Femur (tissue), 1 donor: ENCODE measurements around the gene NHS.
"Not testable (repeated sequence)": the region's sequence is repeated elsewhere in the genome, so short reads cannot be mapped to it uniquely, and the experiment has no call there.

Experiments used
- DNase-seq: peaks from one replicate; pipeline ENCODE4 v3.0.0-alpha.2; 2017

The NHS gene

DNA sequence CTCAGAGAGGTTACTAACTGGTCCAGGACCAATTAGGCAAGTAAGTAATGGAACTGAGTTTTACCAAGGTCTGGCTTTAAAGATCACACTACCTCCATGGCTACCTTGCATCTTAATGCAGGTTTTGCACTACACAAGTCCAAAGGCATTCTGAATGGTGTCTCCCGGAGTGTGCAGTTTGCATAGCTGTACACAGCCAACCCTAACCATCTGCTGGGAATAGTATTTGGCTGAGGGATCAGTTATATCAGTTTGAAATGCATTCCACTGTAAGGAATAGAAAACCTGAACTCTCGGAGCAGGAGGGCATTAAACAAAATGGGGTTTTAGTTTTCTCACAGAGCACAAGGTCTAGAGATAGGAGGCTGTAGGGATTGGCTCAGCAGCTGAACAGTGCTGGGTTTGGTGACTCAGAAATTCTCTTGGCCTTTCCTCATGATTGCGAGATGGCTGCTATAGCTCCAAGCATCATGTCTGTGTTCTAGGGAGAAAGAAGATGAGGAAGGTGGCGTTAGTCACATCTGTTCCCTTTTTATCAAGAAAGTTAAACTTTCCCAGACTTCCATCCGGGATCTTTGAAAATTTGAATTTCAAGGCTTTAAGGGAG, 177.1 kb downstream of the NHS start:
- DNase-seq, result no peak

DNA sequence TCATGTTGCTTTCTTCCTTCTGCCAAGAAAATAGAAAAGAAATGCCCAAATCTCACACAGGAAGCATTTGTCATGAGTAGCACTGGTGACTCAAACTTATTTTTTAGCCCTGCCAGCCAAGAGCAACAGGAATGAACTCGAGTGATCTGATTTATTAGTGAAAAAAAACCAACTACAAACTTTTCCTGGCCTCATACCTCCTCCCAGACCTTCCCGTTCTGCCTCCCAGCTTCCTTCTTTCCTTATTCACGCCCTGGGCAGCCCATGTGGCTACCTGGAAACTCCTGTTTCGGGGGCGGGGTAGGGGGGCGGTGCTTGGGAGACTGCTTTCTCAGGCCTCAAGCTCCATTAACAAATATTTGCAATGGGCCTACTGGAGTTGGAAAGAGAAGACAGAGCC, 178.5 kb downstream of the NHS start:
- no peak for DNase-seq

DNA sequence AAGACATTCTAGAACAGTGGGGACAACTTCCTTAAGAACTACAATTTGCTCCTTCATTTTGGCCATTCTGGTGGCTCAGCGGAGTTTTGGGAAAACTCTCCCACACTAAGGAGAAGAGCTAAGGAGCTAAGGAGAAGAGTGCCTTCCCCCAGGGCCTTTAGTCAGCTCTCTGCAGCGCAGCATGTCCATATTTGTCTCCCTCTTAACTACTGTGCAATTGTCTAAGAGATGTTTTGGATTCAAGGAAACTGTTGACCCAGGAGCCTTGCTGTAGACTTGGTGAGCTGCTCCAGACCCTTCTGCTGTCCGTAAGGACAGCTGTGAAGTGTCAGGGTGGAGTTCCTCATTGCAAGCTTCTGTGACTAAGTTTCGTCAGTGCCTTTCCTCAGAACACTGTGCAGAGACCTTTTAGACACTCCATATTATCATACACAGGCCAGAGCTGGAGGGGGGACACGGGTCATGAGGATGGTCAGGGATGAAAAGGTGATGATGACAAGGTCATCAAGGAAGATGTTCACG, 179.0 kb downstream of the NHS start:
- no peak for DNase-seq

DNA sequence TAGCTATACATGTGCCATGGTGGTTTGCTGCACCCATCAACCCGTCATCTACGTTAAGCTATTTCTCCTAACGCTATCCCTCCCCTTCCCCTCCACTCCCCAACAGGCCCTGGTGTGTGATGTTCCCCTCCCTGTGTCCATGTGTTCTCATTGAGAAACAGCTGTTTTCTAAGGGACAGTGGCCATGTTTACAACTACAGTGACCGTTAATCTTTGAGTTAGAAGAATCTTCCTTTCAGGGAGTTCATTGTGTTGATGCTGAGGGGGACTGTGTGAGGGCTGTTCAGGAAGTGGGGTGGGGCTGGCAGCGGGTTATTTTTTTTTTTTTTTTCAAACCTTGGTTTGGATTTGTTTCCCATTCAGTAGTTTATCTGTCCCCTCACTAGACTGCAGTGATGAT, 179.9 kb downstream of the NHS start:
- DNase-seq, result no peak

DNA sequence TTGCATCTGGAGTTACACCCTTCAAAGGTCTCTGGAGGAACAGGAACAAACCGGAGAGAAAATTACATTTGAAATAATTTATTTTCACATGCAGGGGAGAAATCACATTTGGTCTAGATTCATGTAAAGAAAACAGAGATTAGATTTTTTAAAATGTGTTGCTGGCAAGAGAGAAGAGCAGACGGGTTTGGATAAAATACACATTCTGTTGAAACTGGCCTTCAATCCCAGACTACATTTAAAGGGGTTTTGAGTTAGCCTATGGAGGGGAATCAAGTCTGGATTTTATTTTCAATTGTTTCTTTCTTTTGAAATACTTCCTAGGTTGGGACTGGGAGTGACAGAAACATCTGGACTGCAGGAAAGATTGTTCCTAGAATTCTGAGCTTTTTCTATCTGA, 180.8 kb downstream of the NHS start:
- DNase-seq, result no peak

DNA sequence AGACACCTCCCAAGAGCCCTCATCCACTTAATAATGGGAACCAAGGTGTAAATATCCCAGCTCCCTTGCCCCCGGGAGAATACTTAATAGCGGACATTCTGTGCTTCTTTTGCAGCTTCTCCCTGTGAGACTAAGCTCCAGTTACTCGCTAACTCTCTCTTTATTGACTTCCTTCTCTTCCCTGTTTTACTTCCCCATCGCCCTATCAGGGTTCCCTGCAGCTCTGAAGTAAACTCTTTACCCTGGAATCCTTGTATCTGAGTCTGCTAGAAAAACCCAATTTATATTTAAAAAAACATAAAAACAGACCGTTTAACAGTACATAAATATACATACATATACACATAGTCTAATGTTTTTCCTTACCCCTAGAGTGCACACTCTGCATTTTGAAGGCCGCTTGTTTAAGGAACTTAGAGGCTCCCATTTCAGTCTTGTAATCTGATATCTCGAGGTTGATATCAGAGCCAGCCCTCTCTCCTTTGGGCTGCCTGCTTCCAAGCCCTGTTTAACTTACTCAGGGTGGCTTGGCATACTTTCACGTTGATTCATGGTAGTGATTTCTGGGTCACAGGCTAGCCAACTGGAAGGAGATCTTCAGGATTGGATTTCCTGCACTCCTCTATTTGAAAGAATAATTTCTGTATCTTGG, 184.9 kb downstream of the NHS start:
- DNase-seq, result no peak

DNA sequence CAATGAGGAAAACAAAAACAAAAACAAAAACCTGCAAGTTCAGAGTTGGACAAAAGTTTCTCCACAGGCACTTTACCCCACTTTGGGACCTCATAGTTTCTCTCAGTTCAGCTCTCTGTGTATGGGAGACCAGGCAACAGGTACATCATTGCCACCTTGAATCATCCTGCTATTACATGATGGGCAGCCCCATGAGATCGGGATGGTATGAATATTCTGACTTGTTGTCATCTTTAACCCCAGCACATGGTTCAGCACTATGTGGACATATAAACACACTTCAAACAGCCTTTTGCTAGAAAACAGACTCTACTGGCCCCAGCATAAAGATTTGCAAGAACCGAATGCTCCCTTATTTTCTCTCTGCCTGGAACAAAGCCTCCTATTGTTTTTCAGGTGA, 185.4 kb downstream of the NHS start:
- no peak for DNase-seq

DNA sequence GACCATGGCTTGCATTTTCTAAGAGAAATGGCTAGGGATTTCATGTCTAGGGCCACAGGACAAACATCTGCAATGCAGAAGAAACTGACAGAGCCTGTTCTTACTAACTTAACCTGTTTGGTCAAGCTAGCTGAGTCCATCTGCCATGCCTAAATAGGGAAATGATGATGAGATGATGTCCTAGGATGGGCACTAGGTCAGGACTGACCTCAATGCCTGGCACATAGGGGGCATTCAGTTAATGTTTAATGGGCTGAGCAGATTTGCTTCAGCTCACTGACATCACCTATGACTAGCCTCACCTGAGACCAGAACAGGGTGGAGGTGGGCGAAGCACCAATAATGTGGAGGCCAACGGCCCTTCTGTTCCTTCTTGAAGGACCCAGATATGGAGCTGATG, 188.1 kb downstream of the NHS start:
- DNase-seq, result no peak

DNA sequence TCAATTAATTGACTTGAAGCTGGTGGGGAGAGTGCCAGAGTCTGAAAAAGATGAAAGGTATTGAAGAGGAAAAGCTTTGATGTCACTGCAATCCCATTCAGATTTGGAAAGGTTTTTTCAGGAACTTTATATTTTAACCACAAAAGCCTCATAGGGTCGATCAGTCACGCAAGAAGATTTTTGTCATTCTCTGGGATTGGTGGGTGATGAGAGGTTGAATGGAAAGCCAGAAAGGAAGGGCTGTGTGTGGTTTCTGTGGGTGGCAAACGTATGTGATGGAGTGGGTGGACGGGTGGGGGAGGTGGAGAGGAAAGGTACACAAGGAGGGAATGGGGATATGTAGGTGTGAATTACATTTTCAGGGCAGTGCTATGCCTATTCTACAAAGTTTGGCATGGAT, 188.5 kb downstream of the NHS start:
- no peak for DNase-seq

DNA sequence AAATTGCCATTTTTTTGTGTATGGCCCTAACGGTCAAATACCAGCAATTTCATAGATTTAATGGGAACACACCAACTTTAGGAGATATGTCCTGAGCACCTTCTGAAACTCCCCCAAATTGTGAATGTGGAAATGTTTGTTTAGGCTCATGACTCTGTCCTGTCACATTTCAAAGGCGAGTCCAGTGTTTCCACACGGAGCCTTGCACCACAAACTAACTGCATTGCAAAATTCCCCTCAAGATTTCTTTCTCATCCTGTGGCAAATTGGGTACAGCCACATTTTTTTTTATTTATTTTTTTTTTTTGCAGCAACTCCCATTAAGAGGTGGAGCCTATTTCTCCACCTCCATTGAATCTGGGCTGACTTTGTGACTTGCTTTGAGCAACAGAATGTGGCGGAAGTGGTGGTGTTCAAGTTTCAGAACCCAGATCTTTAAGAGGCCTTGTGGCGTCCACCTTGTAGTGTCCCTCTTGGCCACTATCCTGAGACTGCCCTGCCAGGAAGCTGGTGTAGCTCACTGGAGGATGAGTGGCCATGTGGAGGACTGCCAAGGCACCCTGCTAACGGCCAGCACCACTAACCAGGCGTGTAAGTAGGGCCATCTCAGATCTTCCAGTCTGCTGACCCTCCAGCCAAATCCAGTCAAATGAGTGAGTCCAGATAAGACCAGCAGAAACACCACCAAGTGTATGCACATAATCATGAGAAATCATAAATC, 189.8 kb downstream of the NHS start:
- no peak for DNase-seq

DNA sequence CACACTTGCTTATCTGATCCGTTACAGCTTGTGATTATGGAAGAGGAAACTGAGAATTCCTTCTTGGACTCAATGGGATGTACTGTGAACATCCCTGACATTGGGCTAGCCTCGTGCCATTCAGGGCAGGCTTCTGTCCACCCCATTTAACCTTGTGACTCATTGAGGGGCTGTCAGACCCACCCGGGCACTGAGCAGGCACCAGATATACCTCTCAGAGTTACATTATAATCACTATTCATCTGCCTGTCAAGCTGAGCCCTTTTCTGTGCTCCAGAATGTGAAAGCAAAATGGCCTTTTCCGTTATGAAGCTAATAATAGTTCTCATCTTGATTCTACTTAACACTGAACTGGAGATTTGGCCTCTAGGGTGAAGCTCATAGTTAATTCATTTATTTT, 191.7 kb downstream of the NHS start:
- no peak for DNase-seq

DNA sequence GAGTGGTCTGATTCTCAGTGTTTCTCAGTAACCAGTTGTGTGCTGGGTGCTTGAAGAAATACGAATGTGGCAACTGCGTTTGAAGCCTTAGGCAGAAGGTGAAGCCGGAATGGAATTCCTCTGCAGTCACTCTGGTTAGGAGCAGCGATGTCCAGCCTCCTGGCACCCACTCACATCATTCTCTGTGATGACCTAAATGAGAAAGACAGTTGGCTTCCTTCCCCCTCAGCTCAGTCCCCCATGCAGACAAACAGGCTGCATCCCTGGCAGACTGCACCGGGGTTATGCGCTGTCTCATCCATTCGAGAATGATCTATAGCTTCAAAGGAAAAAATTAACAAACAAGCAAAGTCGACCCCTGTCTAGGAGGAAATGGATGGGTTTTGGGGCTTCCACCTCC, 192.2 kb downstream of the NHS start:
- no peak for DNase-seq

DNA sequence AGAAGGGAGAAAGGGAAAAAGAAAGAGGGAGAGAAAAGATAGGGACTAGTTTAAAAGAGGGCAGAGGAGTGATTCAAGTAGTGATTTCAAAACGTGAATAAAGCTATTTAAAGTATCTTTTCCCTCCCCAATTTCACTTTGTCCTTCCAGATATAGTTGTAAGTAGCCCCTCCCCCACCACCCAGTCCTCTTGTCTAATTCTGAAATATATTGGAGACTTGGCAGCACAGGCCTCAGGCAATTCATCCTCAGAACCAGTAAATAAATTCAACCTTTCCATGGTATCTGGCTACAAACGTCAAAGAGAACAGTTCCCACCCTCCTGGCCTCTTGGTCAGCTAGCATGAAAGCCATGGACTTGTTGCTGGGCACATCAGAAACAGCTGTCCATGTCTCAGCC, 192.8 kb downstream of the NHS start:
- no peak for DNase-seq

DNA sequence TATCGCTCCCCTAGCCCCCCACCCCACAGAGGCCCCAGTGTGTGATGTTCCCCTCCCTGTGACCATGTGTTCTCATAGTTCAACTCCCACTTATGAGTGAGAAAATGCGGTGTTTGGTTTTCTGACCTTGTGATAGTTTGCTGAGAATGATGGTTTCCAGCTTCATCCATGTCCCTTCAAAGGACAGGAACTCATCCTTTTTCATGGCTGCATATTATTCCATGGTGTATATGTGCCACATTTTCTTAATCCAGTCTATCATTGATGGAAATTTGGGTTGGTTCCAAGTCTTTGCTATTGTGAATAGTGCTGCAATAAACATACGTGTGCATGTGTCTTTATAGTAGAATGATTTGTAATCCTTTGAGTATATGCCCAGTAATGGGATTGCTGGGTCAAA, 193.8 kb downstream of the NHS start:
- DNase-seq, result not testable (repeated sequence)

DNA sequence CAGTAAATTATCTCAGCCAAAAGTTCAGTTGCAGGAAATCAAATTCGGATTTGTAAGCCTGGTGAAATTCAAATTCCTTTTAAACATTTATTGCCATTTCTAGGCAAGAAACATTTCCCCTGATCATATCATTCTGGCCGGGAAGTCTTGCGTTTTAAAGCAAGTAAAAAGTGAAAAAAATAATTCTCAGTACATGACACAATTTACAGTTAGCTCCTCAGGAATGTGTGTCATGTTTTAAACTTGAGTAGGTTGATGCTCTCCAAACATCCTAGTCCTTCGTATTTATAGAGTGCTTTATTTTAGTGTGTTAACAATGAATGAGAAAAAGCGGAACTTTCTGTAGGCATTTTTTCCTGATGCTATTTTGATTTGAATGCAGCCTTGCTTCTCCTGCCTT, 204.0 kb downstream of the NHS start:
- DNase-seq, result no peak

DNA sequence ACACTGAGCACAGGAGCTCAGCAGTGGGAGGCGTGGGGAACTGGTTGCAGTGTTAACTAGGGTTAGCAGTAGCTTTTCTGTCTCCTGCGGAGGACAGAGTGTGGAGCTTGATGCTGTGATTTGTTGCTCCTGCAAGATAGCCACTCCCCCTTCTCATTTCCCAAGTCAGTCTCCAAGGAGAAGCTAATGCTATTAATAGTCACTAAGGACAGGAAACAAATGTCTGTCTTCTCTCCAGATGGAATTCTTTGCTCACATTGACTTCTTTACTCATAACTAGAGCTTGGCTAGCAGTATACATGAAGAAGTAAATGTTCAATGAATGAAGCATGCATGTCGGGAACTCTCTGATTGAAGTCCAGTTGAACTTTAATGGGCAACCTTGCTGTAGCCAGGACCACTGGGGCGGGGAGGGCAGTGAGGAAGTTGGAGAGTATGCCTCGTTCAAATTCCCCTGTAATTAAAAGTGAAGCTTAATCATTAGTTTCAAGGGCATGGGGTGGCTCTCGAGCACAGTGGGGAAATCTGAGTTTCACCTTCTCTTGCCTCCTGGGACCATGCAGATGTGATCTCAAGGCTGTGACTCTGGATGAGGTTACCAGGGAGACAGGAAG, 205.6 kb downstream of the NHS start:
- DNase-seq, result no peak

DNA sequence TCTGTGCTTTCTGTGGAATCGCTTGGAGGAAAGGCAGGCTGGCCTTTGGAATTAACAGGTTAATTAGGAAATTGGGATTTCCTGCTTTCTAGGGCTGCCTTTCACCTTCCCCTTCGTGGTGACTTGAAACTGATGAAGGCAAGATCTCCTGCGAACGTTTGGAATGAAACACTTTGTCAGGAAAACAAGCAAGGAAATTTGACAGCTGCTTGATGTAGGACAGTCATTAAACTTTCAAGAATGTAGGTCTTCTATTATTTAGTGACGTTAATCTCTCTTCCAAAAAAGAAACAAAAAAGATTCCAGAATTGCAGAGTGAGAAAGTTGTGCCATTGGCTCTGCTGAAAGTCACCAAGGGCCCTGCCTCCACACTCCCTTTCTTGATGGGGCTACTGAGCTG, 206.6 kb downstream of the NHS start:
- DNase-seq, result no peak

DNA sequence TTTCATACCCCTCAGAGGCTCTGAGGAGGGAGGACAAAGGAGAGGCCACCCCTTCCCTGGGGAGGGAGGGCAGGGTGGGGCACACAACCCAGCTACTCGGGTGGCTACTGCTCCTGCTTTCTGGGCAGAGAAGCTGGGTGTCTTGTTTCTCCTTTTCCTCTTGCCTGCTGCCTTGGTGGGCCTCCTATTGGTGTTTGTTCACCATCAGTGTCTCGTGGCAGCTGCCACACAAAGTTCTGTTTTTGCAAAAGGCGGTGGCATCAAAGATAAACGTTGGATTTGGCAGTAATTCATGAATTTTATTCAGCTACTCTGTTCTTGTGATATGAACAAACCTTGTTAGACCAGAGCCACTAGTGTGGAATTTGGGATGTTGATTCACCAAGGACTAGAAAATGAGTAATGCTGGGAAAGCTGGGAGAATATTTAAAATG, 209.3 kb downstream of the NHS start:
- no peak for DNase-seq

DNA sequence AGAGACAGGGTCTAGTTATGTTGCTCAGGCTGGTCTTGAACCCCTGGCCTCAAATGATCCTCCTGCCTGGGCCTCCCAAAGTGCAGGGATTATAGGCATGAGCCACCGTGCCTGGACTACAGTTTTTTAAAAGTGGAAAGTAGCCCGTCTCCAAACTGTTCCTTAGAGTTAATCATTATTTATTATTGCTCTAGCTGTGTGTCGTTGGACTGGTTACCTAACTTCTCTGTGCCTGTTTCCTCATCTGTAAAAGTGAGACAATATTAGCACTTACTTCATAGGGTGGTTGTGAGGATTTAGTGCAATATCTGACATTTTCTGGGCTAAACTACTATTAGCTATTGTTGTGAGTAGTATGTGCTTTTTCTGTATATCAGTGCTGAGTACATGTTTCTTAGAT, 210.0 kb downstream of the NHS start:
- DNase-seq, result no peak

DNA sequence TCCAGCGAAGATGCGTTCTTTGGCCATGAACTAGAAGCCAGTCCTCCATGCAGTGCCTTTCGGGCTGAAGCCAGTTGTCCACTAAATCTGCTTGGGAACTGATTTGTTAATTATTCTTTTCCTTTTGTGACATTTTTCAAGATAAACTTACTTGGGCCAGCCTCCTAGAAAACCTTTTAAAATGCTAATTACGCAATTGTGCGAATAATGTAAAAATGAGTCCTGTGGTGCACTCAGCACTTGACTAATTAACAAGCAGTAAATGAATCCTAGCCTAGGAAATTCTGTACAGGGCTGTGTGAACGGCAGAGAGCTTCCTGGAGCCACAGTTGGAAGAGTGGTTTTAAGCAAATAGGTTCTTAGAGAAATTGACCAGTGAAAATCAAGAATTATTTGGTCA, 212.4 kb downstream of the NHS start:
- no peak for DNase-seq

DNA sequence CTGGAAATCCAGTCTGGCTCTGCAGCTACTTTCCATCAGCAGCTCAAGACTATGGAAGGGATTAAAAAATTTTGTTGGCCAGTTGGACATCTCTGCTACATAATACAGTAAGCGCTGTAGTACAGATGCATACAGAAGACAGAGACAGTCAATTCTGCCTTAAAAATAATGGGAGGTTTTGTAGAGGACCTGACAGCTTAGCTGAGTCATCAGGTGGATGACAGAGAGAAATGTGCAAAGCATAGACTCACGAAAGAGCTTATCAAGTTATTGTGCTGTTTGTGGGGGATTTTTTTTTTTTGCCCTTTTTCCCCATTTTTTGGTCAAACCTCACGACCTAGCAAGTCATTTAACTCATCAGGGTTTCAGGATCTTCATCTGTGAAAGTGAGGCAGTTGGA, 213.3 kb downstream of the NHS start:
- DNase-seq, result no peak

DNA sequence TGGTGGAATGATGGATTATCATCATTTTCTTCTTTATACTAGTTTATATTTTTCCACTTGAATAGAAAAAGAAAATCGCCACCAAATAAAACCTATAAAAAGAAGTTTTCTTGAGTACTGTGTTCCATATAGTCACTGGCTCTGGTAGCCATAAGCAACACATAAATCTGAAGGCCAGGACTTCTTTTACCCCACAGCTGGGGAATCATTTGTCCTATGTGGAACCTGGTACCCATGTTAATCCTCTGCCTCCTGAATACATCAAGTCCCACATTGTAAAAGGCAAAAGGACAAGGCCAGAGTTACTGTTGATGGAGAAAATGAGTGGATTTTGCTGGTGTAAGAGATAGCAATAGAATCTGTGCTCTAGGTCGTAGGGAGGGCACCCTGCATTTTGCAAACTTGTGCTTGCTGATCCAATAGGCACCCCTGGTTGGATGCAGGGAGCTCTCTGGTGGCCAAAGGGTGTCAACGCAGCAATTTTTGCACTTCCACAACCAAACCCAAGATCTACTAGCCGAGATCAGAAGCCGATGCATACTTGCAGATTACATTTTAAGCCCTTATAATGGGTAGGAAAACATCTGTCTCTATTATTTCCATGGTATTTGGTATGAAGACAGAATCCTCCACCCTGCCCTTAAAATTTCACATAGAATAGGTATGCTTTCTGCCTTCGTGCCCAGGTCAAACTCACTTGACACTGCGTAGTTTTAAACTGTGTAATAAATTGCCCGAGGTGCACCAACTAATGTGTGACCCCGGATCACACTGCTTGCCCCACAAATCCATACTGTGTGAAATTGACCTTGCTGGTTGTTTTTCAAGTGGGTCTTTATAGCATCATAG, 216.1 kb downstream of the NHS start:
- DNase-seq, result peak; percentile 76

DNA sequence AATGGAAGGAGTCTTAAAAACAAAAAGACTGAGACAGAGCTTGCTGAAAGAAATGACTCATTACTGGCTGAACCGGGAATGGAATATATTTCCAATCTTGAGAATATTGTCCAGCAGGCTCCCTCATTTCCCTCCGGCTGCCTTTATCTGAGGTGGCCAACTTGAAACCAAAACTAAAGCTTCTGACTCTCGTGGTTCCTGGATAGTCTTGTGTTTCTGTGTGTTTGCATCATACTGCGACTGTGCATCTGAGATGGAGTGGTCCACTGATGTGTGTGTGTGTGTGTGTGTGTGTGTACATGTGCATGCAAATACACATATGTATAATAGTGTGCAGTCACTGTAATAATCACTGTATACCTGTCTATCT, 216.7 kb downstream of the NHS start:
- peak; percentile 24 for DNase-seq
